Measurements from ENCODE around the gene MSGN1. TPM values are rescaled to one million over a fixed set of nuclear protein-coding genes. Genes with fewer than 3 reads are reported as not detected.

The MSGN1 gene
- total RNA-seq, 1 donor from 2014 or later, result not detected

GRCh38 chr2:17799301-17800120 lies 16.7 kb upstream of the MSGN1 start:
- TF ChIP-seq CTCF (IDR thresholded peaks at IDR 0.05), result no peak
- no peak for DNase-seq (ENCODE audit: low spot score in 2 of 2)
- H3K27me3 ChIP-seq, result no peaks in the 10 kb centered on the region
- intact Hi-C loops (cut with DNase I), result no loop called here
- no peaks in the 10 kb centered on the region for H3K4me1 ChIP-seq
- no peaks in the 10 kb centered on the region for H3K9me3 ChIP-seq
- no peak overlapping the region for H3K27ac ChIP-seq
- no peak overlapping the region for H3K4me3 ChIP-seq
- no peaks in the 10 kb centered on the region for H3K36me3 ChIP-seq

- Histone ChIP-seq H3K27me3 (no peaks in the 10 kb centered on the region), H3K4me3 (no peak overlapping the region), H3K36me3 (no peaks in the 10 kb centered on the region), H3K4me1 (no peaks in the 10 kb centered on the region), H3K27ac (no peak overlapping the region), H3K9me3 (no peaks in the 10 kb centered on the region)
- no peak for TF ChIP-seq CTCF (IDR thresholded peaks at IDR 0.05)
- no peak for DNase-seq (ENCODE audit: low spot score in 2 of 2)
- intact Hi-C loops (cut with DNase I), result no loop called here
Measured at GRCh38 chr2:17800219-17800618, 16.0 kb upstream of the MSGN1 start.

GRCh38 chr2:17800693-17801458 lies 15.4 kb upstream of the MSGN1 start:
- no peak for TF ChIP-seq CTCF (IDR thresholded peaks at IDR 0.05)
- Histone ChIP-seq H3K4me1 (no peaks in the 10 kb centered on the region), H3K9me3 (no peaks in the 10 kb centered on the region), H3K27me3 (no peaks in the 10 kb centered on the region), H3K4me3 (no peak overlapping the region), H3K27ac (no peak overlapping the region), H3K36me3 (no peaks in the 10 kb centered on the region)
- intact Hi-C loops (cut with DNase I), result no loop called here
- no peak for DNase-seq (ENCODE audit: low spot score in 2 of 2)

- H3K27ac ChIP-seq, result no peak overlapping the region
- H3K4me3 ChIP-seq, result no peak overlapping the region
- H3K27me3 ChIP-seq, result no peaks in the 10 kb centered on the region
- no peak for TF ChIP-seq CTCF (IDR thresholded peaks at IDR 0.05)
- no peaks in the 10 kb centered on the region for H3K9me3 ChIP-seq
- no peaks in the 10 kb centered on the region for H3K36me3 ChIP-seq
- intact Hi-C loops (cut with DNase I), result no loop called here
- no peaks in the 10 kb centered on the region for H3K4me1 ChIP-seq
- no peak for DNase-seq (ENCODE audit: low spot score in 2 of 2)
Measured at GRCh38 chr2:17803497-17803896, 12.8 kb upstream of the MSGN1 start.

GRCh38 chr2:17804358-17804757 lies 11.9 kb upstream of the MSGN1 start:
- Histone ChIP-seq H3K4me3 (no peak overlapping the region), H3K9me3 (no peaks in the 10 kb centered on the region), H3K27me3 (no peaks in the 10 kb centered on the region), H3K27ac (no peak overlapping the region), H3K4me1 (no peaks in the 10 kb centered on the region), H3K36me3 (no peaks in the 10 kb centered on the region)
- no peak for DNase-seq (ENCODE audit: low spot score in 2 of 2)
- TF ChIP-seq CTCF (IDR thresholded peaks at IDR 0.05), result no peak
- intact Hi-C loops (cut with DNase I), result no loop called here

All from ascending aorta (tissue), 2 donors.